ENCODE results near the gene TMTC2.

GRCh38 chr12:82955043-82955442 is 268.3 kb downstream of the TMTC2 start:
- no peak for TF ChIP-seq CTCF (IDR thresholded peaks at IDR 0.05 in 2 of 3, conservative IDR thresholded peaks at IDR 0.05 in 1 of 3; ENCODE audit: control insufficient read depth in 2 of 3, extremely low read depth in 1 of 3, insufficient read depth in 1 of 3, low read depth in 3 of 3, low read length in 3 of 3)
- TF ChIP-seq IKZF1 (conservative IDR thresholded peaks at IDR 0.05), result no peak
- no peak for TF ChIP-seq MTA3 (IDR thresholded peaks at IDR 0.05; ENCODE audit: borderline replicate concordance, low read length)
- TF ChIP-seq FOXM1 (IDR thresholded peaks at IDR 0.05; ENCODE audit: low read depth, low read length), result no peak
- TF ChIP-seq ZZZ3 (IDR thresholded peaks at IDR 0.05; ENCODE audit: control insufficient read depth, insufficient read length, low read depth), result no peak
- TF ChIP-seq YBX1 (IDR thresholded peaks at IDR 0.05), result no peak
- TF ChIP-seq BHLHE40 (IDR thresholded peaks at IDR 0.05; ENCODE audit: borderline replicate concordance in 1 of 2, low read depth in 2 of 2, low read length in 1 of 2), result no peak
- no peak for TF ChIP-seq RFX5 (IDR thresholded peaks at IDR 0.05; ENCODE audit: low read depth, low read length)
- no peak for TF ChIP-seq CREB1 (IDR thresholded peaks at IDR 0.05; ENCODE audit: low read depth)
- no peak for TF ChIP-seq EP300 (IDR thresholded peaks at IDR 0.05; ENCODE audit: borderline replicate concordance in 1 of 2, control insufficient read depth in 1 of 2, low read depth in 2 of 2, low read length in 2 of 2)
- no peak for TF ChIP-seq NFXL1 (IDR thresholded peaks at IDR 0.05; ENCODE audit: borderline replicate concordance)
- TF ChIP-seq EZH2 (IDR thresholded peaks at IDR 0.05; ENCODE audit: borderline replicate concordance, control insufficient read depth, low read depth, low read length), result no peak
- TF ChIP-seq, protein P1, sequence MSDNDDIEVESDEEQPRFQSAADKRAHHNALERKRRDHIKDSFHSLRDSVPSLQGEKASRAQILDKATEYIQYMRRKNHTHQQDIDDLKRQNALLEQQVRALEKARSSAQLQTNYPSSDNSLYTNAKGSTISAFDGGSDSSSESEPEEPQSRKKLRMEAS (IDR thresholded peaks at IDR 0.05; ENCODE audit: low read depth, low read length), result no peak
- TF ChIP-seq SREBF1 (IDR thresholded peaks at IDR 0.05; ENCODE audit: low read length), result no peak

Data from GM12878 (cell line).